BLaER1 (cell line): ENCODE results near the gene MMP17.
"Not testable (repeated sequence)": the region's sequence is repeated elsewhere in the genome, so short reads cannot be mapped to it uniquely, and the experiment has no call there.

Experiments
- H3K27ac ChIP-seq: shearing (Covaris generic); formaldehyde crosslinking; 2 replicates; pipeline ENCODE4 v1.8.1; 2022
- H3K27me3 ChIP-seq: shearing (Covaris generic); formaldehyde crosslinking; 2 replicates; pipeline ENCODE4 v1.8.1; 2022
- H3K36me3 ChIP-seq: shearing (Covaris generic); formaldehyde crosslinking; 2 replicates; pipeline ENCODE4 v1.8.1; 2022
- H3K4me1 ChIP-seq: shearing (Covaris generic); formaldehyde crosslinking; 2 replicates; pipeline ENCODE4 v1.8.1; 2022
- H3K4me2 ChIP-seq: shearing (Covaris generic); formaldehyde crosslinking; 2 replicates; pipeline ENCODE4 v1.8.1; 2022
- H3K4me3 ChIP-seq: shearing (Covaris generic); formaldehyde crosslinking; 2 replicates; pipeline ENCODE4 v1.8.1; 2022
- H3K9ac ChIP-seq: shearing (Covaris generic); formaldehyde crosslinking; 2 replicates; pipeline ENCODE4 v1.8.1; 2022
- H3K9me3 ChIP-seq: shearing (Covaris generic); formaldehyde crosslinking; 2 replicates; pipeline ENCODE4 v1.8.1; 2022
- H4K20me1 ChIP-seq: shearing (Covaris generic); formaldehyde crosslinking; 2 replicates; pipeline ENCODE4 v1.8.1; 2022
- Cebpa-rat ChIP-seq: shearing (Covaris generic); IDR thresholded peaks from 2 replicates; pipeline ENCODE4 v1.8.1; 2022

Gene MMP17

DNA sequence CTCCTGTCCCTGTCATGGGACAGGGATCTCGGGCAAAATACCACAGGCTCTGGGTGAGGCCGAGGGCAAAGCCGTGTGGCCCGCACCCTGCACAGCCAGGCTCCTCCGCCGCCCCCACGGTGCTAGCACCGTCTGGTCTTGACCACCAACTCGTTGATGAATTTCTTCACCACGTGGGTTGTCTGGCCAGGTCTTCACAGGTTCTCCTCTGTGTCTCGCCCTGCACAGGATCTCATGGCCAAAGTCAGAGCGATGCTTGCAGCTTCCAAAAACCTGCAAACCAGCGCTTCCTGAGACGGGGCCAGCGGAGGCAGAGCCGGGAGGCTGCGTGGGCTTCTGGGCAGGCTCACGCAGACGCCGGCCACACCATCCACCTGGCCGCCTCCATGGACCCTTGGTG is 29.0 kb upstream of the MMP17 start:
- H3K36me3 ChIP-seq: peaks cover 47% of the 10 kb centered on the region

DNA sequence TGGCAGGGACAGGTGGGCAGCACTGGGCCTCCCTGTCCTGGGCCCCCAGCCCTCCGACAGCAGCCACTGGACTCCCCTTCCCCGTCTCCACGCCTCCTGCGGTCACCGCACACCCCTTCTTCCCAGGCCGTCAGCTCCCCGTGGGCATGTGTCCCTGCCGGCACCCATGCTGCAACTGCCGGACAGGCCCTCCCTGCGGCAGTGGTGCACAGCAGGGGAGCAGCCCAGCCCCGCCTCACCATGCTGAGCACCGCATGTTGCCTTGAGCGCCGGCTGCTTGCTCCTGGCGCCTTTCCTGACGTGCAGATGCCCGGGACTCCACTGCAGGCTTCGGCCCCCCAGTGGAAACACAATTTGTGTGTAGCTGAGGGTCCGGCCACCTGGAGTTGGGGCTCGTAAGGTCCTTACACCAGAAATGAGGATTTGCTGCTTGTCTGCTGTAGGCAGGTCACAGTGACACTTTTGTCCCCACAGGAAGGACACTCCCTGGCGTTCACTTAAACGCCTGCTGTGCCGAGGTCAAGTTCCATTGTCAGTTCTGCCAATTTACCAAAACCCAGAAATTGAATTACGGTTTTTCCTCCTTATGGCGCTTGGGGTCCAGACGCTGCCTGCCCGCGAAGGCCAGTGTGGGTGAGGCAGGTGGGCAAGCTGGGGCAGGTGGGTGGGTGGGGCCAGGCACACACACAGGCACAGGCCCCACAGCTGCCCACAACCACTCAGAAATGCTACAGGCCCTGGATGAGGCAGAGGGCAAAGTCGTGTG is 28.2 kb upstream of the MMP17 start:
- Histone ChIP-seq H3K9me3 (no peaks in the 10 kb centered on the region), H3K4me2 (peak overlapping the region; percentile 86), H3K27ac (peak overlapping the region; percentile 77; the same call in 1 of the 2 replicates), H3K9ac (peak overlapping the region; percentile 60; the same call in 1 of the 2 replicates), H3K27me3 (no peaks in the 10 kb centered on the region), H3K4me1 (peaks cover 93% of the 10 kb centered on the region), H3K4me3 (peak overlapping the region; percentile 27; the same call in 1 of the 2 replicates), H3K36me3 (peaks cover 39% of the 10 kb centered on the region), H4K20me1 (peaks cover 48% of the 10 kb centered on the region; the same call in 1 of the 2 replicates)
- no peak for TF ChIP-seq Cebpa-rat

More for the DNA sequence above, 29.0 kb upstream of the MMP17 start:
- Histone ChIP-seq H4K20me1 (peaks cover 56% of the 10 kb centered on the region; the same call in 1 of the 2 replicates), H3K27ac (peak overlapping the region; percentile 77; the same call in 1 of the 2 replicates), H3K27me3 (no peaks in the 10 kb centered on the region), H3K4me1 (peaks cover 96% of the 10 kb centered on the region), H3K9me3 (no peaks in the 10 kb centered on the region), H3K9ac (peak overlapping the region; percentile 60; the same call in 1 of the 2 replicates), H3K4me2 (peak overlapping the region; percentile 86), H3K4me3 (no peak overlapping the region)
- no peak for TF ChIP-seq Cebpa-rat

DNA sequence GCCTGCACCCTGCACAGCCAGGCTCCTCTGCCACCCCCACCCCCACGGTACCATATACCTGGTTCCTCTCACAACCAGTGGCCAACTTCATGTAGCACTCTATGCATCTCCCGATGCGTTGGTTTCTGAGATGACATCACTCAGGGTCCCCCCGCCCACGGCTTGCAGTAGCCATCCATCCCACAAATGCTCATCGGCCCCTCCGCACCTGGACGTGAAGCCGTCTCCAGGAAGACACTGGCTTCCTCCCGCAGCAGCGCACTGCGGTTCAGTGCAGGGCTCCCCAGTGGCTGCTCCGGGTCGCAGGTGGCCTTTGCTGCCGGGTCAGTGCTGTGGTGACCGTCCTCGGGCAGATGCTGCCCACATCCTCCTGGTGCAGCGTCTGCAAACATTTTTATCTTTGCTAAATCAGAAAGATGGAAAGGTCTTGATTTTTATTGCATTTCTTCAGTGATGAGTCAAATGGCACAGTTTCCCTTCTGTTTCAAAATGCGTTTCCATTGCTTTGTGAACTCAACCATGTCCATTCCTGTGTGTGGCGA is 27.5 kb upstream of the MMP17 start:
- peaks cover 39% of the 10 kb centered on the region for H3K36me3 ChIP-seq
- peak overlapping the region; percentile 77; the same call in 1 of the 2 replicates for H3K27ac ChIP-seq
- no peaks in the 10 kb centered on the region for H3K27me3 ChIP-seq
- H4K20me1 ChIP-seq: peaks cover 42% of the 10 kb centered on the region; the same call in 1 of the 2 replicates
- H3K4me2 ChIP-seq: peak overlapping the region; percentile 86
- H3K9ac ChIP-seq: peak overlapping the region; percentile 60; the same call in 1 of the 2 replicates
- no peaks in the 10 kb centered on the region for H3K9me3 ChIP-seq
- TF ChIP-seq Cebpa-rat: no peak
- H3K4me1 ChIP-seq: peaks cover 86% of the 10 kb centered on the region
- H3K4me3 ChIP-seq: peak overlapping the region; percentile 27; the same call in 1 of the 2 replicates

- H3K27ac ChIP-seq: peak overlapping the region; percentile 77; the same call in 1 of the 2 replicates
- peak overlapping the region; percentile 86 for H3K4me2 ChIP-seq
- no peak overlapping the region for H3K9ac ChIP-seq
- H3K4me1 ChIP-seq: peaks cover 83% of the 10 kb centered on the region
- TF ChIP-seq Cebpa-rat: no peak
- H3K4me3 ChIP-seq: no peak overlapping the region
- peaks cover 39% of the 10 kb centered on the region for H3K36me3 ChIP-seq
- no peaks in the 10 kb centered on the region for H3K27me3 ChIP-seq
- H4K20me1 ChIP-seq: peaks cover 38% of the 10 kb centered on the region; the same call in 1 of the 2 replicates
- no peaks in the 10 kb centered on the region for H3K9me3 ChIP-seq
Observed at GRCh38 chr12:131801254-131801866, 26.8 kb upstream of the MMP17 start.

- H3K27me3 ChIP-seq: no peaks in the 10 kb centered on the region
- H3K4me1 ChIP-seq: peaks cover 64% of the 10 kb centered on the region
- H3K4me2 ChIP-seq: peak overlapping the region; percentile 57
- TF ChIP-seq Cebpa-rat: no peak
- peaks cover 15% of the 10 kb centered on the region; the same call in 1 of the 2 replicates for H4K20me1 ChIP-seq
- H3K9ac ChIP-seq: peak overlapping the region; percentile 21; the same call in 1 of the 2 replicates
- H3K36me3 ChIP-seq: peaks cover 17% of the 10 kb centered on the region
- H3K27ac ChIP-seq: peak overlapping the region; percentile 24; the same call in 1 of the 2 replicates
- peaks cover 7% of the 10 kb centered on the region for H3K9me3 ChIP-seq
- H3K4me3 ChIP-seq: no peak overlapping the region
Observed at GRCh38 chr12:131803961-131804521, 24.2 kb upstream of the MMP17 start.

DNA sequence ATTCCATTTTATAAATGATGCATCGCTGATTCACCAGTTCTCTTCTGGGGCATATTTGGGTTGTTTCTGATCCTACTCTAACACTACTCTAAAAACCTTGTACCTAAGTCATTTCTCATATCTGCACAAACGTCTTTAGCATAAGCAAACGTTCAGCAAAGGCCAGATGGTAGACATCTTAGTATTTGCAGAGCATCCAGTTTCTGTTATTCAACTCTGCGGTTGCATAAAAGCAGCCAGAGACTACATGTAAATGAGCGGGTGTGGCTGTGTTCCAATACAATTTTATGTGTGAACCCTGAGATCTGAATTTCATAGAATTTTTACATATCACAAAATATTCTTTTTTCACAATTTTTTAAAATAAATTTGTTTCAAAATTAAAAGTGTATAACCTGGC is 22.8 kb upstream of the MMP17 start:
- Histone ChIP-seq H3K9me3 (peaks cover 8% of the 10 kb centered on the region), H4K20me1 (peaks cover 4% of the 10 kb centered on the region; the same call in 1 of the 2 replicates), H3K9ac (no peak overlapping the region), H3K4me3 (no peak overlapping the region), H3K27me3 (no peaks in the 10 kb centered on the region), H3K27ac (no peak overlapping the region), H3K4me1 (peaks cover 51% of the 10 kb centered on the region), H3K36me3 (peaks cover 13% of the 10 kb centered on the region; the same call in 1 of the 2 replicates), H3K4me2 (no peak overlapping the region)
- TF ChIP-seq Cebpa-rat: no peak

DNA sequence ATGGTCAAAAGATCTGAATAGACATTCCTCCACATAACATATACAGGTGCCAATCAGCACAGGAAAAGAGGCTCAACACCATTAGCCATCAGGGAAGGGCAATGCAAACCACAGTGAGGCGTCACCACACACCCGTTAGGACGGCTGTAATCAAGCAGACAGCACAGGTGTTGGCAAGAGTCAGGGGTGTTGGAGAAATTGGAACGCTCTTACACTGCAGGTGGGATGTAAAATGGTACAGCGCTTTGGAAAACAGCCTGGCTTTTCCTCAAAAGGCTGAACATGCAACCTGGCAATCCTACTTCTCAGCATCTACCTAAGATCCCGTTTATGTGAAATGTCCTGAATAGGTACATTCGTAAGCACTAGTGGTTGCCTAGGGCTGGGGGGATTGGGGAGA is 21.5 kb upstream of the MMP17 start:
- H3K36me3 ChIP-seq: peaks cover 11% of the 10 kb centered on the region; the same call in 1 of the 2 replicates
- no peak for TF ChIP-seq Cebpa-rat

GRCh38 chr12:131808744-131809371 is 19.3 kb upstream of the MMP17 start:
- H3K36me3 ChIP-seq: no peaks in the 10 kb centered on the region
- H3K9ac ChIP-seq: no peak overlapping the region
- no peaks in the 10 kb centered on the region for H4K20me1 ChIP-seq
- no peaks in the 10 kb centered on the region for H3K27me3 ChIP-seq
- peaks cover 19% of the 10 kb centered on the region for H3K4me1 ChIP-seq
- no peak overlapping the region for H3K27ac ChIP-seq
- no peak overlapping the region for H3K4me2 ChIP-seq
- TF ChIP-seq Cebpa-rat: no peak
- H3K4me3 ChIP-seq: no peak overlapping the region
- H3K9me3 ChIP-seq: peaks cover 40% of the 10 kb centered on the region

More for the DNA sequence above, 21.5 kb upstream of the MMP17 start:
- H3K27me3 ChIP-seq: no peaks in the 10 kb centered on the region
- H4K20me1 ChIP-seq: no peaks in the 10 kb centered on the region
- peaks cover 38% of the 10 kb centered on the region for H3K4me1 ChIP-seq
- peak overlapping the region; percentile 12; the same call in 1 of the 2 replicates for H3K4me2 ChIP-seq
- no peak overlapping the region for H3K27ac ChIP-seq
- peaks cover 18% of the 10 kb centered on the region for H3K9me3 ChIP-seq
- H3K4me3 ChIP-seq: no peak overlapping the region
- H3K9ac ChIP-seq: no peak overlapping the region

GRCh38 chr12:131809476-131810254 is 18.5 kb upstream of the MMP17 start:
- H3K4me2 ChIP-seq, H3K27ac ChIP-seq, H3K9ac ChIP-seq, H4K20me1 ChIP-seq, H3K4me3 ChIP-seq, H3K27me3 ChIP-seq, H3K36me3 ChIP-seq: not testable (repeated sequence)
- Histone ChIP-seq H3K9me3 (peaks cover 44% of the 10 kb centered on the region), H3K4me1 (peaks cover 11% of the 10 kb centered on the region)
